Mesothelial cell of epicardium (in vitro differentiated cells): Measurements from ENCODE around the gene ZNRD2. TPM values are rescaled to one million over a fixed set of nuclear protein-coding genes. Genes with fewer than 3 reads are reported as not detected.

Experiments used
- DNase-seq, 2 experiments: peaks; one replicate each; pipeline ENCODE4 v3.0.0; 2021; ENCODE audit warnings: low spot score in 2 of 2; ENCODE audit not compliant: unreplicated experiment in 2 of 2
- H3K27ac Mint-ChIP-seq: 2 replicates; pipeline ENCODE4 v1.8.0; 2021; ENCODE audit warnings: mixed read lengths
- H3K27me3 Mint-ChIP-seq: 2 replicates; pipeline ENCODE4 v1.8.0; 2021; ENCODE audit warnings: low read depth, mixed read lengths
- H3K36me3 Mint-ChIP-seq: 2 replicates; pipeline ENCODE4 v1.8.0; 2021; ENCODE audit warnings: mixed read lengths
- H3K4me1 Mint-ChIP-seq: 2 replicates; pipeline ENCODE4 v1.8.0; 2021; ENCODE audit warnings: mixed read lengths
- H3K4me3 Mint-ChIP-seq: 2 replicates; pipeline ENCODE4 v1.8.0; 2021; ENCODE audit warnings: mild to moderate bottlenecking, moderate library complexity, mixed read lengths
- H3K9me3 Mint-ChIP-seq: 2 replicates; pipeline ENCODE4 v1.8.0; 2021; ENCODE audit warnings: mixed read lengths
- CTCF ChIP-seq: fragments of 200-600 bp; sonication (generic); IDR thresholded peaks from one replicate; pipeline ENCODE4 v1.5.0; 2021; ENCODE audit warnings: antibody characterized with exemption; ENCODE audit not compliant: unreplicated experiment
- total RNA-seq: library from RNA; stranded (reverse); gene quantifications from 3 replicates; pipeline ENCODE4 v1.2.1, GENCODE V29; 2021

ZNRD2 gene
- total RNA-seq, 1 donor from 2014 or later, result 27.4 TPM

- H3K4me3 Mint-ChIP-seq, result no peak within 1 kb of the TSS
These were observed 25.4 kb downstream of the ZNRD2 start, which contains the start of gene KCNK7 for GRCh38 chr11:65595543-65596281. Gene KCNK7 (minus strand): TSS chr11:65595800. CDS start chr11:65595772, 28 bp downstream.

GRCh38 chr11:65596520-65596919 is 26.2 kb downstream of the ZNRD2 start:
- no peak for TF ChIP-seq CTCF
- Mint-ChIP-seq H3K36me3 (peaks cover 7% of the 10 kb centered on the region), H3K4me1 (peaks cover 10% of the 10 kb centered on the region), H3K27ac (no peak overlapping the region), H3K9me3 (no peaks in the 10 kb centered on the region), H3K4me3 (no peak overlapping the region), H3K27me3 (peaks cover 13% of the 10 kb centered on the region)
- DNase-seq, result no peak

More at GRCh38 chr11:65595543-65596281, 25.4 kb downstream of the ZNRD2 start, which contains the start of gene KCNK7:
- Mint-ChIP-seq H3K9me3 (no peaks in the 10 kb centered on the region), H3K27ac (no peak within 1 kb of the TSS), H3K4me1 (peaks cover 10% of the 10 kb centered on the region), H3K36me3 (peaks cover 7% of the 10 kb centered on the region), H3K27me3 (peaks cover 17% of the 10 kb centered on the region)
- TF ChIP-seq CTCF, result no peak
- DNase-seq, result no peak

GRCh38 chr11:65598258-65598699 is 28.0 kb downstream of the ZNRD2 start:
- Mint-ChIP-seq H3K27ac (no peak overlapping the region), H3K4me1 (peaks cover 2% of the 10 kb centered on the region), H3K4me3 (no peak overlapping the region), H3K27me3 (peaks cover 2% of the 10 kb centered on the region), H3K9me3 (no peaks in the 10 kb centered on the region), H3K36me3 (peaks cover 7% of the 10 kb centered on the region)
- TF ChIP-seq CTCF, result no peak
- no peak for DNase-seq

- Mint-ChIP-seq H3K36me3 (peaks cover 12% of the 10 kb centered on the region), H3K27me3 (no peaks in the 10 kb centered on the region), H3K27ac (no peak overlapping the region), H3K4me3 (no peak overlapping the region), H3K9me3 (no peaks in the 10 kb centered on the region), H3K4me1 (no peaks in the 10 kb centered on the region)
- DNase-seq, result no peak
- TF ChIP-seq CTCF, result no peak
These were observed 29.1 kb downstream of the ZNRD2 start for GRCh38 chr11:65599216-65599954.

GRCh38 chr11:65599955-65600246 is 29.6 kb downstream of the ZNRD2 start:
- Mint-ChIP-seq H3K36me3 (peaks cover 13% of the 10 kb centered on the region), H3K27me3 (no peaks in the 10 kb centered on the region), H3K9me3 (no peaks in the 10 kb centered on the region), H3K4me3 (no peak overlapping the region), H3K4me1 (no peaks in the 10 kb centered on the region), H3K27ac (no peak overlapping the region)
- DNase-seq, result no peak
- TF ChIP-seq CTCF, result no peak
